ENCODE data around the gene PARP15.

The PARP15 gene

GRCh38 chr3:122557356-122557755, 20.1 kb upstream of the PARP15 start:
- TF ChIP-seq EGR1 (IDR thresholded peaks at IDR 0.05) (no peak), ZBTB7A (IDR thresholded peaks at IDR 0.05; ENCODE audit: low read depth) (no peak)

- TF ChIP-seq CEBPB (IDR thresholded peaks at IDR 0.05), result no peak
- no peak for TF ChIP-seq REST (IDR thresholded peaks at IDR 0.05; ENCODE audit: low read depth)
- no peak for TF ChIP-seq USF1 (IDR thresholded peaks at IDR 0.05)
- no peak for TF ChIP-seq YY1 (IDR thresholded peaks at IDR 0.05; ENCODE audit: low read depth)
- no peak for TF ChIP-seq TAF1 (IDR thresholded peaks at IDR 0.05; ENCODE audit: low read depth)
- no peak for TF ChIP-seq EP300 (IDR thresholded peaks at IDR 0.05; ENCODE audit: borderline replicate concordance)
- TF ChIP-seq CREB1 (IDR thresholded peaks at IDR 0.05; ENCODE audit: low read depth), result no peak
- TF ChIP-seq NFIC (IDR thresholded peaks at IDR 0.05), result no peak
- TF ChIP-seq FOXM1 (IDR thresholded peaks at IDR 0.05; ENCODE audit: borderline replicate concordance, low read depth), result no peak
- no peak for TF ChIP-seq ZBTB7A (IDR thresholded peaks at IDR 0.05; ENCODE audit: low read depth)
- TF ChIP-seq TEAD4 (IDR thresholded peaks at IDR 0.05), result no peak
- TF ChIP-seq MAX (IDR thresholded peaks at IDR 0.05), result no peak
- TF ChIP-seq EGR1 (IDR thresholded peaks at IDR 0.05), result no peak
- TF ChIP-seq TCF12 (IDR thresholded peaks at IDR 0.05; ENCODE audit: low read depth), result no peak
- TF ChIP-seq RAD21 (IDR thresholded peaks at IDR 0.05; ENCODE audit: low read depth), result no peak
Observed at GRCh38 chr3:122558605-122559004, 18.8 kb upstream of the PARP15 start.

GRCh38 chr3:122559906-122560305, 17.5 kb upstream of the PARP15 start:
- TF ChIP-seq YY1 (IDR thresholded peaks at IDR 0.05; ENCODE audit: low read depth), result no peak
- no peak for TF ChIP-seq TEAD4 (IDR thresholded peaks at IDR 0.05)
- TF ChIP-seq CREB1 (IDR thresholded peaks at IDR 0.05; ENCODE audit: low read depth), result no peak
- TF ChIP-seq NFIC (IDR thresholded peaks at IDR 0.05), result no peak
- TF ChIP-seq CEBPB (IDR thresholded peaks at IDR 0.05), result no peak
- TF ChIP-seq EP300 (IDR thresholded peaks at IDR 0.05; ENCODE audit: borderline replicate concordance), result no peak
- no peak for TF ChIP-seq USF1 (IDR thresholded peaks at IDR 0.05)
- no peak for TF ChIP-seq FOXM1 (IDR thresholded peaks at IDR 0.05; ENCODE audit: borderline replicate concordance, low read depth)
- TF ChIP-seq EGR1 (IDR thresholded peaks at IDR 0.05), result no peak
- no peak for TF ChIP-seq TAF1 (IDR thresholded peaks at IDR 0.05; ENCODE audit: low read depth)
- no peak for TF ChIP-seq REST (IDR thresholded peaks at IDR 0.05; ENCODE audit: low read depth)
- no peak for TF ChIP-seq RAD21 (IDR thresholded peaks at IDR 0.05; ENCODE audit: low read depth)
- TF ChIP-seq ZBTB7A (IDR thresholded peaks at IDR 0.05; ENCODE audit: low read depth), result no peak
- no peak for TF ChIP-seq MAX (IDR thresholded peaks at IDR 0.05)
- TF ChIP-seq TCF12 (IDR thresholded peaks at IDR 0.05; ENCODE audit: low read depth), result no peak

- TF ChIP-seq FOXM1 (IDR thresholded peaks at IDR 0.05; ENCODE audit: borderline replicate concordance, low read depth) (no peak), TAF1 (IDR thresholded peaks at IDR 0.05; ENCODE audit: low read depth) (no peak), ZBTB7A (IDR thresholded peaks at IDR 0.05; ENCODE audit: low read depth) (no peak), CEBPB (IDR thresholded peaks at IDR 0.05) (no peak), RAD21 (IDR thresholded peaks at IDR 0.05; ENCODE audit: low read depth) (peak; percentile 78), TEAD4 (IDR thresholded peaks at IDR 0.05) (no peak)
Observed at GRCh38 chr3:122560680-122561079, 16.8 kb upstream of the PARP15 start.

GRCh38 chr3:122562923-122563716, 14.3 kb upstream of the PARP15 start:
- TF ChIP-seq CREB1 (IDR thresholded peaks at IDR 0.05; ENCODE audit: low read depth) (no peak), RAD21 (IDR thresholded peaks at IDR 0.05; ENCODE audit: low read depth) (no peak), USF1 (IDR thresholded peaks at IDR 0.05) (no peak), REST (IDR thresholded peaks at IDR 0.05; ENCODE audit: low read depth) (no peak), NFIC (IDR thresholded peaks at IDR 0.05) (no peak), CEBPB (IDR thresholded peaks at IDR 0.05) (no peak), YY1 (IDR thresholded peaks at IDR 0.05; ENCODE audit: low read depth) (no peak), FOXM1 (IDR thresholded peaks at IDR 0.05; ENCODE audit: borderline replicate concordance, low read depth) (no peak), EP300 (IDR thresholded peaks at IDR 0.05; ENCODE audit: borderline replicate concordance) (no peak), TCF12 (IDR thresholded peaks at IDR 0.05; ENCODE audit: low read depth) (no peak), EGR1 (IDR thresholded peaks at IDR 0.05) (no peak), MAX (IDR thresholded peaks at IDR 0.05) (no peak), TEAD4 (IDR thresholded peaks at IDR 0.05) (no peak), TAF1 (IDR thresholded peaks at IDR 0.05; ENCODE audit: low read depth) (no peak), ZBTB7A (IDR thresholded peaks at IDR 0.05; ENCODE audit: low read depth) (no peak)

All from Ishikawa (cell line).